Ovary (tissue), 9 donors: ENCODE measurements around the gene RAB27B. TPM values are rescaled to one million over a fixed set of nuclear protein-coding genes. Genes with fewer than 3 reads are reported as not detected.

Experiments
- DNase-seq, 5 donors: peaks; one replicate each; pipeline ENCODE4 v3.0.0-alpha.2; 2019 to 2020
- H3K27ac ChIP-seq, 2 donors: fragments of 200-600 bp; one replicate each; pipeline versions ENCODE4 v1.5.1 to v1.8.0; 2019 to 2022
- H3K27me3 ChIP-seq: fragments of 200-600 bp; one replicate; pipeline ENCODE4 v1.8.0; 2022
- H3K36me3 ChIP-seq: fragments of 200-600 bp; sonication (generic); one replicate; pipeline ENCODE4 v1.5.1; 2019
- H3K4me1 ChIP-seq: one replicate; pipeline ENCODE4 v1.8.1; 2013; ENCODE audit warnings: mild to moderate bottlenecking, moderate library complexity; ENCODE audit not compliant: insufficient read depth
- H3K4me3 ChIP-seq: fragments of 200-600 bp; sonication (generic); one replicate; pipeline ENCODE4 v1.5.1; 2017
- H3K9me3 ChIP-seq, 2 donors: fragments of 200-600 bp in 1 of 2; sonication (generic) in 1 of 2; one replicate each; pipeline versions ENCODE4 v1.5.1 to v1.8.1; 2013 to 2019; ENCODE audit warnings: mild to moderate bottlenecking in 1 of 2, moderate library complexity in 1 of 2
- EP300 ChIP-seq: sonication (generic); formaldehyde crosslinking; IDR thresholded peaks from one replicate; pipeline ENCODE4 v1.6.1; 2017; ENCODE audit warnings: antibody characterized with exemption
- POLR2A ChIP-seq: fragments of 450-650 bp; IDR thresholded peaks from one replicate; pipeline ENCODE4 v1.6.1; 2017; ENCODE audit warnings: antibody characterized with exemption, mild to moderate bottlenecking, moderate library complexity
- WGBS, 3 donors: extraction: QIAGEN DNeasy Blood & Tissue Kit in 1 of 3; methylation state at CpG; one replicate each; pipeline versions ENCODE4 v1.1.5 to v1.1.7; 2013 to 2017; 5-methylcytosine and 5-hydroxymethylcytosine counted together
- intact Hi-C, 4 donors: fragments of 100-400 bp; cut with DNase I; formaldehyde crosslinking; loops; one replicate each; pipeline versions ENCODE4 v1.11.0 to v1.15.1; 2022 to 2023
- polyA plus RNA-seq, 2 donors: library from polyadenylated mRNA; stranded (reverse); fragments of 200-250 nt in 1 of 2; fragments of 350-450 nt in 1 of 2; fragmentation: Illumina TruSeq in 1 of 2; extraction: RNeasy Lipid Tissue Mini Kit (QIAGEN cat#74804) in 1 of 2; gene quantifications; one replicate each; pipeline ENCODE4 v1.2.3, GENCODE V29; 2013 to 2014
- total RNA-seq, 7 donors: library from RNA; depleted of rRNA in 2 of 7; stranded (reverse); fragments of >200 nt in 2 of 7; fragmentation: NEBNext Ultra II Directional in 3 of 7; extraction: Animal tissue kit (Norgen Biotek cat#: 25700) in 3 of 7; gene quantifications; one replicate each; pipeline versions ENCODE4 v1.1.0 to v1.2.4, GENCODE V29; 2016 to 2023
- TF ChIP-seq, protein P1 (sequence below), 3 donors: fragments of 450-650 bp in 2 of 3; fragments of 200-600 bp in 1 of 3; IDR thresholded peaks; one replicate each; pipeline versions ENCODE4 v1.5.1 to v1.8.0; 2016 to 2022; ENCODE audit warnings: antibody characterized with exemption in 3 of 3, mild to moderate bottlenecking in 1 of 3
- donor health status: DM: no; HTN: no; CAD: no; lungs with moderate emphysema.
- donor health status: DM: no; HTN: no; CAD: no.
- donor health status: Bipolar disorder and iron deficiency.
- donor health status: DM: yes; HTN: yes; CAD: no.
- donor health status: DM: no; HTN: no; CAD: no.
- donor health status: DM: yes; HTN: yes; CAD: no.

RAB27B gene
- total and polyA plus RNA-seq, 9 donors: 0.05 to 3.9 (median 0.12) TPM

DNA sequence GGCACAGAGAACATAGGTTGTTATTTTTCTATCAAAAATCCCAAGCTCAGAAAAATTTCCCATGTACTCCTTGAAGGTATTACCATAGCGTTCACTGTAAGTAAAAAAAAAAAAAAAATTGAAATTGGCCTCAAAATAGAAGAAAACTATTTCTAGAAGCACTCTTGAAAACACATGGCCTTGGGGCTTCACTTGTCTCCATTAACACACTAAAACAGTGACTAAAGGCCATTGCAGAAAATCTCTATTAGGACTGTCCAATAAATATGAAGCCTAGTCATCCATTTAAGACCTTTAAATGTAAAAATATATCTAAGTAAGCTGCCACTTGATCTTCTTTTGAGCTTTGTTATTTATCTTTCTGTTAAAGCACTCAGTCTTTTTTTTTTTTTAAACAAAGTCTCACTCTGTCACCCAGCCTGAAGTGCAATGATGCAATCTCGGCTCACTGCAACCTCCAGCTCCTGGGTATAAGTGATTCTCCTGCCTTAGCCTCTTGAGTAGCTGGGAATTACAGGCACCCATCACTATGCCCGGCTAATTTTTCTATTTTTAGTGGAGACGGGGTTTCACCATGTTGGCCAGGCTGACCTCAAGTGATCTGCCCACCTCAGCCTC, 95.2 kb downstream of the RAB27B start:
- 84 to 92% (median 91%) methylated on average over 4 of the region's 4 CpGs for WGBS, 3 donors
- no peak for TF ChIP-seq POLR2A
- no peak for TF ChIP-seq EP300
- TF ChIP-seq, protein P1, sequence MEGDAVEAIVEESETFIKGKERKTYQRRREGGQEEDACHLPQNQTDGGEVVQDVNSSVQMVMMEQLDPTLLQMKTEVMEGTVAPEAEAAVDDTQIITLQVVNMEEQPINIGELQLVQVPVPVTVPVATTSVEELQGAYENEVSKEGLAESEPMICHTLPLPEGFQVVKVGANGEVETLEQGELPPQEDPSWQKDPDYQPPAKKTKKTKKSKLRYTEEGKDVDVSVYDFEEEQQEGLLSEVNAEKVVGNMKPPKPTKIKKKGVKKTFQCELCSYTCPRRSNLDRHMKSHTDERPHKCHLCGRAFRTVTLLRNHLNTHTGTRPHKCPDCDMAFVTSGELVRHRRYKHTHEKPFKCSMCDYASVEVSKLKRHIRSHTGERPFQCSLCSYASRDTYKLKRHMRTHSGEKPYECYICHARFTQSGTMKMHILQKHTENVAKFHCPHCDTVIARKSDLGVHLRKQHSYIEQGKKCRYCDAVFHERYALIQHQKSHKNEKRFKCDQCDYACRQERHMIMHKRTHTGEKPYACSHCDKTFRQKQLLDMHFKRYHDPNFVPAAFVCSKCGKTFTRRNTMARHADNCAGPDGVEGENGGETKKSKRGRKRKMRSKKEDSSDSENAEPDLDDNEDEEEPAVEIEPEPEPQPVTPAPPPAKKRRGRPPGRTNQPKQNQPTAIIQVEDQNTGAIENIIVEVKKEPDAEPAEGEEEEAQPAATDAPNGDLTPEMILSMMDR (IDR thresholded peaks at IDR 0.05): no peak
- no peak for DNase-seq
- Histone ChIP-seq H3K4me3 (no peak overlapping the region), H3K27me3 (no peaks in the 10 kb centered on the region), H3K36me3 (no peaks in the 10 kb centered on the region), H3K4me1 (no peaks in the 10 kb centered on the region), H3K27ac (no peak overlapping the region), H3K9me3 (no peaks in the 10 kb centered on the region)
- intact Hi-C loops: no loop called here

DNA sequence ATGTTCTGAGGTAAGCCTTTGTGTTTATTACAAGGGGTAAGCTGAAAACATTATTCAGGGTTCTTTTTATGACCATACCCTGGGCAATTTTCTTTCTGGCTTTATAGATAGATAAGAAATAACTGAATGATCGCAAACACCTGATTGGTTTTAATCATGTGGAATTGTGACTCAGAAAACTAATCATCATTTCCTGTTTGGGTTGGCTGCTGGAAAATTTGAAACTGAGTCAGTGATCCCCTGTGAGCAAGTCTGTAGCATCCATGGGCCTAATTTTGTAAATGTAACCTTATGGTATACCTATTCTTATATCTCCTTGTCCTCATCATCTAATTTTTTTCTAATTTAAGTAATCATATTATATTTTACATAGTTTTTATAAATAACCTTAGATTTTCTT, 96.7 kb downstream of the RAB27B start:
- H3K36me3 ChIP-seq: no peaks in the 10 kb centered on the region
- H3K4me3 ChIP-seq: no peak overlapping the region
- WGBS, 3 donors: 89 to 98% (median 95%) methylated on average over 1 of the region's 1 CpG
- intact Hi-C loops: no loop called here
- H3K9me3 ChIP-seq: no peaks in the 10 kb centered on the region
- DNase-seq: no peak
- TF ChIP-seq POLR2A: no peak
- TF ChIP-seq EP300: no peak
- TF ChIP-seq, protein P1 (IDR thresholded peaks at IDR 0.05): no peak
- no peaks in the 10 kb centered on the region for H3K4me1 ChIP-seq
- no peaks in the 10 kb centered on the region for H3K27me3 ChIP-seq
- H3K27ac ChIP-seq: no peak overlapping the region

DNA sequence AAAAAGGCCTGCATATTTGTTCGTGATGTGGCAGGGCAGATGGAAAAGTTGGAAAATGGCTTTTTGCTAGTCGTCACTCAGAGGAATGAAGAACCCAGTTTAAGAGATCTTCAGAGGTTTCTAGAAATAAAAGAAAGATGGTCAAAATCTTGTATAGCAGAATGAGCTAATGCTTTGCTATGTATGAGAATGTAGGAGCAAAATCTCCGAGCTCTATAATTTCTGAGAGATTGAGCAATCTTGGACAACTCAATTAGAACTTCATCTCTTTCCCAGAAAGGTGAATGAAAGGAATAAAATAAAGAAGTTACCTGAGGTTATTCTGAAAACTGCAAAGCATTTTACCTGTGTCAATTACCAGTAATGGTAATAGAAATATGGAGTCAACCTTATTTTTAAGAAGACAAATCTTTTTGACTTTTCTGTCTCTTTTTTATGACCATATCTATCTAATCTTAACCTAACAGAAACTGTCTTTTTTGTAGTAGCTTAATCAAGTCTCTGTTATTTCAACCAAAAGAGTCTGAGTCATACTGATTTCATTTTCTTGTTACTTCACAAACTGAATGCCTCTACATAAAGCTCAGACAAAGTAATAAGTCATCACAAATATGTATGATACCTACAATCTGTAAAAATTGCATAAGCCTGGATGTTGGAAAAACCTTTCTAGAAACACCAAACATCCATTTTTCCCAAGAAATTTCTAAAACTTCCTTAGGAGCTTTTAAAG, 98.5 kb downstream of the RAB27B start:
- no peaks in the 10 kb centered on the region for H3K36me3 ChIP-seq
- H3K27me3 ChIP-seq: no peaks in the 10 kb centered on the region
- 92 to 97% (median 97%) methylated on average over 3 of the region's 3 CpGs for WGBS, 3 donors
- no peaks in the 10 kb centered on the region for H3K4me1 ChIP-seq
- intact Hi-C loops: no loop called here
- H3K27ac ChIP-seq: no peak overlapping the region
- no peak for DNase-seq
- H3K4me3 ChIP-seq: no peak overlapping the region
- TF ChIP-seq POLR2A (no peak), EP300 (no peak)
- TF ChIP-seq, protein P1 (IDR thresholded peaks at IDR 0.05): no peak
- H3K9me3 ChIP-seq: no peaks in the 10 kb centered on the region

DNA sequence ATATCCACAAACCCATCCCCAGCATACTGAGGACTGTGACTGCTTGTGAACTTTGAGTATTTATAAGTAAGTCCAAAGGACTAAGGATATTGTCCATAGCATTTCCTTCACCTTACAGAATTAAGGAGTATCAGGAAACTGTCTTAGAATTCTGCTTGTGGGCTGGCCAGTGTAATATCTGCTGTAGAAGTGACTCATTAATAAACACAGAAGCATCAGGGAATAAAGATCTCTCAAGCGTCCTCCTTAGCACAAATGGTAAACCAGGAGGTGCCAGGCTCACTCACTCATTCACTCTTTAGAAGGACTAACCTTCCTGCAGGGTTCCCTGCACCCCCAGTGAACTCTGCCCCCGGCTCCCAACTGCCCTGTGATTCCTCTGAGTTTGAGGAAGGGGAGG, 100.0 kb downstream of the RAB27B start:
- Histone ChIP-seq H3K27ac (no peak overlapping the region), H3K4me1 (no peaks in the 10 kb centered on the region), H3K36me3 (no peaks in the 10 kb centered on the region), H3K4me3 (no peak overlapping the region), H3K27me3 (no peaks in the 10 kb centered on the region), H3K9me3 (no peaks in the 10 kb centered on the region)
- 82 to 85% (median 84%) methylated on average over 2 of the region's 2 CpGs for WGBS, 3 donors
- intact Hi-C loops: no loop called here
- TF ChIP-seq POLR2A: no peak
- TF ChIP-seq, protein P1 (IDR thresholded peaks at IDR 0.05): no peak
- no peak for TF ChIP-seq EP300
- DNase-seq: no peak
